Skeletal muscle cell (primary cell): Measurements from ENCODE around the gene NWD2.
"Not testable (repeated sequence)": the region's sequence is repeated elsewhere in the genome, so short reads cannot be mapped to it uniquely, and the experiment has no call there.

Source experiments
- DNase-seq: peaks from one replicate; pipeline ENCODE4 v3.0.0-alpha.2; 2010; ENCODE audit warnings: low read depth
- H3K4me3 ChIP-seq: 2 replicates; pipeline ENCODE4 v1.5.1; 2011; ENCODE audit warnings: low read depth, mild to moderate bottlenecking, control low read depth, low read length, moderate library complexity

Gene NWD2

GRCh38 chr4:37244583-37245390 is at the start of gene NWD2:
Gene NWD2 (plus strand): TSS chr4:37244743. CDS start chr4:37245068, 325 bp downstream.
- H3K4me3 ChIP-seq, result no peak within 1 kb of the TSS
- DNase-seq, result no peak

DNA sequence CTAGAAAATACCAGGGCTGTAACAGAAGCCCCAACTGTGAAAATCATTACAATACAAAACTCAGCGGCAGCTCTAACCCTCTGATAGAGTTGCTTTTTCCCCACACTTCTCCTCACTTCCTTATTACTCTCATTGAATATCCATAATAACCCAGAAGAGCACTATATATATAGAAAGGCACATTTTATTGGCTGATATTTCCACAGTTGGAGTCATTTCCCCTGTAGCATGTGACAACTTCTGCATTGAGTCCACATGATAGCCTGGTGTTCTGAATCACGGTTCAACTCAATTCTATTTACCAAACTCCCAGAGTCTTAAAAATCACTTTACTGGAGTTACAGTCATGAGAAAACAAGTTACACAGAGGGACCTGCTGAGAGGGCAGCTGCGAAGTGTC is 46.6 kb upstream of the NWD2 start:
- DNase-seq, result no peak
- H3K4me3 ChIP-seq, result no peak overlapping the region

GRCh38 chr4:37204740-37205139 is 39.8 kb upstream of the NWD2 start:
- not testable (repeated sequence) for H3K4me3 ChIP-seq

GRCh38 chr4:37216209-37216608 is 28.3 kb upstream of the NWD2 start:
- no peak for DNase-seq
- no peak overlapping the region for H3K4me3 ChIP-seq

More at GRCh38 chr4:37204740-37205139, 39.8 kb upstream of the NWD2 start:
- DNase-seq, result not testable (repeated sequence)

GRCh38 chr4:37219242-37219641 is 25.3 kb upstream of the NWD2 start:
- DNase-seq, result no peak

GRCh38 chr4:37219990-37220389 is 24.6 kb upstream of the NWD2 start:
- DNase-seq, result no peak

More at GRCh38 chr4:37219242-37219641, 25.3 kb upstream of the NWD2 start:
- no peak overlapping the region for H3K4me3 ChIP-seq

DNA sequence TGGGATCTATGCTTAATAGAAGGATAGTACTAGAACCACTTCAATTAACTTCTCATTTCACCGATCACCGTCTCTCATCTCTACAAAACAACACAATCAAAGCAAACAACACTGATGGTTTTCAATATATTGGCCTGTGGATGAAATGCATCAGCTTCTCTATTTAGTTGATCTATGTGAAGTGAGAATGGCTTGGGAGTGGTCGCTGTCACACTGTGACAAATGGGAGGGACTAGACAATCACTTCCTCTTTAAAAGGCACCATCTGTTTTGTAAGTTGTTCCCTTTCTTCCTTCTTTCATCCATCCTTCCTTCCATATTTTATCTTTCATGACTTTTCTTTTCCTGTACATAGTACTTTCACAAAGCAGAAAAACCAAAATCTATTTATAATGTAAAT is 23.9 kb upstream of the NWD2 start:
- DNase-seq, result no peak
- no peak overlapping the region for H3K4me3 ChIP-seq

More at GRCh38 chr4:37219990-37220389, 24.6 kb upstream of the NWD2 start:
- no peak overlapping the region for H3K4me3 ChIP-seq

DNA sequence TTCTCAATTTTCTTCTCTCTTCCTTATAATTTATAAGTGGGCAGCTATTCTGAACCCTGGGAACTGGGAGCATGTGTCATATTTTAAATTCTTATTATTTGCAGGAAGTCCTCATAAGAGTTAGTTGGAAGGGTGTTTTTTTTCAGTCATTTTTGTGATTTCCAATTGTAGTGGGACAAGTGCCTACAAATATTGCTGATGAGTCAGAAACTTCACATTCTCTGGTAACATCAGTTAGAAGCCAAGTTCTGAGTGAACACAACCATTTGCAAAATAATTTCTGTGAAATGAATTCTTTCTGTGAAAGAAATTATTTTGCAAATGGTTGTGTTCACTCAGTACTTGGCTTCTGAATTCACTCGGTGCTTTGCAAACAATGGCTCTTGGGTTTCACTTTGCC is 20.8 kb upstream of the NWD2 start:
- no peak for DNase-seq
- H3K4me3 ChIP-seq, result no peak overlapping the region

DNA sequence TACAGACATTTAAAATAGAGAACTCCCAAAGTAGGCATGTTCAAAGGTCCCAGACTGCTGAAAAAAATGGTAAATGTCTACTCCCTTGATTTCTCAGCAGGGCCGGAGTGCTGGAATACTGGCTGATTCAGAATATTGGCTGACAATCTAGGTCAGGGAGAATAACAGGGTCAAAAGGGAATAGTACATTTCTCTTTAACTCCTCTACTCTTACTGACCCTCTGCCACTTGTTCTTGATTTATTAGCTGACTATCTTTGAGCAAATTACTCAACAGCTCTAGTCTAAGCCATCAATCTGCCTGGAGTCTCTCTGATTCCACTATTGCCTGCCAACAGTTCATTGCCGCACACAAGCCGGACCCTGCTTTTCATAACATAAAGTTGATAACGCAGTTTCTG is 19.7 kb upstream of the NWD2 start:
- H3K4me3 ChIP-seq, result no peak overlapping the region
- no peak for DNase-seq

- DNase-seq, result no peak
- H3K4me3 ChIP-seq, result no peak overlapping the region
These were observed 18.8 kb upstream of the NWD2 start for GRCh38 chr4:37225778-37226177.

- H3K4me3 ChIP-seq, result no peak overlapping the region
- DNase-seq, result no peak
These were observed 12.2 kb upstream of the NWD2 start for GRCh38 chr4:37232315-37232714.

- DNase-seq, result no peak
- H3K4me3 ChIP-seq, result no peak overlapping the region
These were observed 8.4 kb upstream of the NWD2 start for GRCh38 chr4:37236165-37236564.

GRCh38 chr4:37241647-37242046 is 2.9 kb upstream of the NWD2 start:
- DNase-seq, result no peak
- no peak overlapping the region for H3K4me3 ChIP-seq

- H3K4me3 ChIP-seq, result no peak overlapping the region
- DNase-seq, result no peak
These were observed 1.5 kb upstream of the NWD2 start for GRCh38 chr4:37243051-37243450.

DNA sequence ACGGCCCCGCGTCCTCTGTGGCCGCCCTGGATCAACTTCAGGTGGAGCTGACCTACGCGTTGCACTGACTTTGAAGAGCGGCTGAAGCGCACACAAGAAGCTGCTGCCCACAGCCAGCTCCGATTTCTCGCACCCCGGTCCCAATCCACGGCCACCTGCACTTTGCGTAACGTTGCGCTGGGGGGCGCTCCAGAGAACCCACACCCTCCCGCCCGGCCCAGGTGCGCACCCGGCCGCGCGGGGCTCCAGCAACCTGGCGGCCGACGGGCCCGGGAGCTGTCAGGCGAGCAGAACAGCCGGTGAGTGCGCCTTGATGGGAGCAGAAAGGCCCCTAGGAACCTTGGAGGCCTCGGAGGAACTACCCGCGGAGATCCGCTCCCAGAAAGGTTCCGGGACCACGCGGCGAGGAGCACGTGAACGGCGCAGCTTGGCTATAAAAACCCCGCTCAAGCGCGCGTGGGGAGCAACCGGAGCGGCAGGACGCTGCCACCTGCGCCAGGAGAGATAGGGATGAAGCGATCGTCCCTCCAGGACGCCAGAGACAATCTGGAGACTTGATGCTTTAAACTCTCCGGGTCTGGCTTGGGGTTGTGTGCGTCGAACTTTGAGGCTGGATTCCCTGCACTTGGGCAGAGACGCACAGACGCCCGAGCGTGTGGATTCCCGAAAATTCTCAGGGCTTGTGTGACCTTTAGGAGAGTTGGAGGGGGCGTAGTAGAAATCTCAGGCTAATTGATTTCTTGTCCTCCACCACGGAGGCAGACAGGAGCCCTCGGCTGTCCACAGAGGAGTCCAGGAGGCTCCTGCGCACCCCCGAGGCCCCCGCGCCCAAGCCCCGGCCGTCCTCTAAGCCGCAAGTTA is 591 bp upstream of the NWD2 start:
- no peak for DNase-seq

GRCh38 chr4:37245391-37245954 is 930 bp downstream of the NWD2 start:
- DNase-seq, result no peak
- no peak overlapping the region for H3K4me3 ChIP-seq

More for the DNA sequence above, 591 bp upstream of the NWD2 start:
- H3K4me3 ChIP-seq, result no peak overlapping the region

DNA sequence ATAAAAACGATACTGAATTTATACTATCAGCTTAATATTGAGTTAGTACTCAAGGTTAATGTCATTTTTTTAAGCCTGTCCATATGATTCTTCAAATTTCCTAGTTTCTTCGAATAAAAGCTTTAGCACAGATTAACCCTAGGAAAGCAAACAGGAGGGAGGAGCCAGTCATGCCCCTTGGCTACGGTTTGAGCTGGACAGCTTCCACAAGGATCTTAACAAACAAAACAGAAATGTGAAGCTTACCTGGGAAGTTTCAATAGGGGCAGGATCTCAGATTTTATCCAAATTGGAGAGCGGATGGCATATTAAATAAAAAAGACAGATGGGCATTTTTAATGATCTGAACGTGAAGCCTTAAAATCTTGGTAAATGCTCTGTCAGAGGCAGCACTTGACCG is 2.3 kb downstream of the NWD2 start:
- H3K4me3 ChIP-seq, result no peak overlapping the region
- no peak for DNase-seq

- no peak overlapping the region for H3K4me3 ChIP-seq
- DNase-seq, result no peak
These were observed 13.7 kb downstream of the NWD2 start for GRCh38 chr4:37258221-37258620.

GRCh38 chr4:37268319-37268718 is 23.8 kb downstream of the NWD2 start:
- no peak overlapping the region for H3K4me3 ChIP-seq
- no peak for DNase-seq

GRCh38 chr4:37279121-37279520 is 34.6 kb downstream of the NWD2 start:
- DNase-seq, result no peak
- no peak overlapping the region for H3K4me3 ChIP-seq
